Testis (tissue), 3 donors: ENCODE measurements around the gene RIOX2. TPM values are rescaled to one million over a fixed set of nuclear protein-coding genes. Genes with fewer than 3 reads are reported as not detected.
"Not testable (repeated sequence)": the region's sequence is repeated elsewhere in the genome, so short reads cannot be mapped to it uniquely, and the experiment has no call there.

Experiments
- DNase-seq: peaks from one replicate; pipeline ENCODE4 v3.0.0-alpha.2; 2019
- H3K27ac ChIP-seq, 2 donors: fragments of 200-600 bp; sonication (generic); one replicate each; pipeline ENCODE4 v1.5.1; 2019
- H3K27me3 ChIP-seq: fragments of 200-600 bp; sonication (generic); one replicate; pipeline ENCODE4 v1.5.1; 2019
- H3K36me3 ChIP-seq: fragments of 200-600 bp; sonication (generic); one replicate; pipeline ENCODE4 v1.5.1; 2017; ENCODE audit warnings: low read depth; ENCODE audit errors: missing control alignments
- H3K4me1 ChIP-seq: fragments of 200-600 bp; sonication (generic); one replicate; pipeline ENCODE4 v1.5.1; 2019
- H3K4me3 ChIP-seq, 2 donors: fragments of 200-600 bp; sonication (generic); one replicate each; pipeline ENCODE4 v1.5.1; 2017 to 2019
- H3K9me3 ChIP-seq: fragments of 200-600 bp; sonication (generic); one replicate; pipeline ENCODE4 v1.5.1; 2017
- POLR2A ChIP-seq: fragments of 450-650 bp; IDR thresholded peaks from one replicate; pipeline ENCODE4 v1.6.1; 2017; ENCODE audit warnings: antibody characterized with exemption, mild to moderate bottlenecking, moderate library complexity
- WGBS, 2 donors: methylation state at CpG; one replicate each; pipeline ENCODE4 v1.1.5; 2018; 5-methylcytosine and 5-hydroxymethylcytosine counted together
- intact Hi-C: fragments of 100-400 bp; cut with DNase I; formaldehyde crosslinking; loops from one replicate; pipeline ENCODE4 v1.15.1; 2023; ENCODE audit warnings: low total_unique reads
- polyA plus RNA-seq: library from polyadenylated mRNA; stranded (reverse); fragments of 350-450 nt; fragmentation: Illumina TruSeq; extraction: RNeasy Lipid Tissue Mini Kit (QIAGEN cat#74804); gene quantifications from one replicate; pipeline ENCODE4 v1.2.3, GENCODE V29; 2014; ENCODE audit warnings: low read depth, low replicate concordance; ENCODE audit not compliant: insufficient read depth
- total RNA-seq, 2 donors: library from RNA; depleted of rRNA; stranded (reverse); fragments of >200 nt; gene quantifications; one replicate each; pipeline ENCODE4 v1.2.3, GENCODE V29; 2016
- TF ChIP-seq, protein P1 (sequence below), 3 experiments: fragments of 450-650 bp in 2 of 3; fragments of 200-600 bp in 1 of 3; sonication (generic) in 1 of 3; IDR thresholded peaks; one replicate each; pipeline ENCODE4 v1.5.1; 2016 to 2019; ENCODE audit warnings: antibody characterized with exemption in 3 of 3, mild to moderate bottlenecking in 2 of 3, moderate library complexity in 1 of 3

RIOX2 gene
- total and polyA plus RNA-seq, 3 donors from 2014 or later: 14.0 to 22.5 (median 16.3) TPM

GRCh38 chr3:97911459-97911858 lies 60.8 kb downstream of the RIOX2 start:
- Histone ChIP-seq H3K27ac (no peak overlapping the region), H3K4me1 (no peaks in the 10 kb centered on the region), H3K27me3 (no peaks in the 10 kb centered on the region), H3K36me3 (no peaks in the 10 kb centered on the region), H3K9me3 (no peaks in the 10 kb centered on the region), H3K4me3 (no peak overlapping the region)
- TF ChIP-seq, protein P1, sequence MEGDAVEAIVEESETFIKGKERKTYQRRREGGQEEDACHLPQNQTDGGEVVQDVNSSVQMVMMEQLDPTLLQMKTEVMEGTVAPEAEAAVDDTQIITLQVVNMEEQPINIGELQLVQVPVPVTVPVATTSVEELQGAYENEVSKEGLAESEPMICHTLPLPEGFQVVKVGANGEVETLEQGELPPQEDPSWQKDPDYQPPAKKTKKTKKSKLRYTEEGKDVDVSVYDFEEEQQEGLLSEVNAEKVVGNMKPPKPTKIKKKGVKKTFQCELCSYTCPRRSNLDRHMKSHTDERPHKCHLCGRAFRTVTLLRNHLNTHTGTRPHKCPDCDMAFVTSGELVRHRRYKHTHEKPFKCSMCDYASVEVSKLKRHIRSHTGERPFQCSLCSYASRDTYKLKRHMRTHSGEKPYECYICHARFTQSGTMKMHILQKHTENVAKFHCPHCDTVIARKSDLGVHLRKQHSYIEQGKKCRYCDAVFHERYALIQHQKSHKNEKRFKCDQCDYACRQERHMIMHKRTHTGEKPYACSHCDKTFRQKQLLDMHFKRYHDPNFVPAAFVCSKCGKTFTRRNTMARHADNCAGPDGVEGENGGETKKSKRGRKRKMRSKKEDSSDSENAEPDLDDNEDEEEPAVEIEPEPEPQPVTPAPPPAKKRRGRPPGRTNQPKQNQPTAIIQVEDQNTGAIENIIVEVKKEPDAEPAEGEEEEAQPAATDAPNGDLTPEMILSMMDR (IDR thresholded peaks at IDR 0.05): no peak
- no peak for TF ChIP-seq POLR2A
- 68 to 75% methylated on average over 3 of the region's 3 CpGs for WGBS, 2 donors
- intact Hi-C loops: no loop called here
- DNase-seq: no peak

DNA sequence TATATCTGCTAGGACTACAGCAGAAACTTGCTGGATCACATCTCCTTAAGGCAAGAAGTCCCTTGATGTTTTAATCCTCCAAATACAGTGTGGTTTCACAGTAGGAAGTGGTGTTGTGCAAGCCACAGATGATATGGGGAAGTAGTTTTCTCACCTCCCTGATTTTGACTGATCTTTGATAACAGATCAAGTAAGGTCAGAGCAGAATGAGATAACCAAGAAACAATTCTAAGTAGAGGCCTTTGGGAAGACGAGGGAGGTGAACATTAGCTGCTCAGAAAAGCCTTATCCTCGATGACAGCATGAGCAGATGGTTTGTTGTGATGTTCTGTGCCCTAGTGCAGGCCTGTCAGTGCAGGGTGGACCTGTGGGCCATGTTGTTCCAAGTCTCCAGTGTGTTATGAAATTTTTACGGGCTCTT lies 61.3 kb downstream of the RIOX2 start:
- H3K4me1 ChIP-seq: no peaks in the 10 kb centered on the region
- intact Hi-C loops: no loop called here

DNA sequence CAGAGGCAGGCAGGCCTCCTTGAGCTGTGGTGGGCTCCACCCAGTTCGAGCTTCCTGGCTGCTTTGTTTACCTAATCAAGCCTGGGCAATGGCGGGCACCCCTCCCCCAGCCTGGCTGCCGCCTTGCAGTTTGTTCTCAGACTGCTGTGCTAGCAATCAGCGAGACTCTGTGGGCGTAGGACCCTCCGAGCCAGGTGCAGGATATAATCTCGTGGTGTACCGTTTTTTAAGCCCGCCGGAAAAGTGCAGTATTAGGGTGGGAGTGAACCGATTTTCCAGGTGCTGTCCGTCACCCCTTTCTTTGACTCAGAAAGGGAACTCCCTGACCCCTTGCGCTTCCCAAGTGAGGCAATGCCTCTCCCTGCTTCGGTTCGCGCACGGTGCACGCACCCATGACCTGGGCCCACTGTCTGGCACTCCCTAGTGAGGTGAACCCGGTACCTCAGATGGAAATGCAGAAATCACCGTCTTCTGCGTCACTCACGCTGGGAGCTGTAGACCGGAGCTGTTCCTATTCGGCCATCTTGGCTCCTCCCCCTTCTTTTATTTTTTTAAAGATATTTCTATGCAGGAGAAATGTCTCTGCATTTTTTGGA lies 61.9 kb downstream of the RIOX2 start:
- H3K4me1 ChIP-seq, H3K27ac ChIP-seq, H3K4me3 ChIP-seq, H3K9me3 ChIP-seq, H3K36me3 ChIP-seq, DNase-seq, H3K27me3 ChIP-seq, intact Hi-C loops: not testable (repeated sequence)
- 89 to 91% methylated on average over 22 to 23 of the region's 24 CpGs for WGBS, 2 donors

More for the DNA sequence above, 61.3 kb downstream of the RIOX2 start:
- DNase-seq: no peak
- no peak overlapping the region for H3K4me3 ChIP-seq
- 51 to 66% methylated on average over 3 of the region's 3 CpGs for WGBS, 2 donors
- H3K27me3 ChIP-seq: no peaks in the 10 kb centered on the region
- no peaks in the 10 kb centered on the region for H3K9me3 ChIP-seq
- no peak overlapping the region for H3K27ac ChIP-seq
- H3K36me3 ChIP-seq: no peaks in the 10 kb centered on the region
- TF ChIP-seq POLR2A: no peak
- TF ChIP-seq, protein P1 (IDR thresholded peaks at IDR 0.05): no peak

DNA sequence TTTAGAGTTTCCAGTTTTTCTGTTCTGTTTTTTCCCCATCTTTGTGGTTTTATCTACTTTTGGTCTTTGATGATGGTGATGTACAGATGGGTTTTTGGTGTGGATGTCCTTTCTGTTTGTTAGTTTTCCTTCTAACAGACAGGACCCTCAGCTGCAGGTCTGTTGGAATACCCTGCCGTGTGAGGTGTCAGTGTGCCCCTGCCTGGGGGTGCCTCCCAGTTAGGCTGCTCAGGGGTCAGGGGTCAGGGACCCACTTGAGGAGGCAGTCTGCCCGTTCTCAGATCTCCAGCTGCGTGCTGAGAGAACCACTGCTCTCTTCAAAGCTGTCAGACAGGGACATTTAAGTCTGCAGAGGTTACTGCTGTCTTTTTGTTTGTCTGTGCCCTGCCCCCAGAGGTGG lies 62.4 kb downstream of the RIOX2 start:
- H3K9me3 ChIP-seq, H3K4me3 ChIP-seq, H3K36me3 ChIP-seq, H3K27me3 ChIP-seq, H3K4me1 ChIP-seq, H3K27ac ChIP-seq, intact Hi-C loops, DNase-seq: not testable (repeated sequence)
- 50% methylated on average over 3 of the region's 3 CpGs; no CpG with 5 or more reads in 1 of the 2 donors for WGBS, 2 donors

DNA sequence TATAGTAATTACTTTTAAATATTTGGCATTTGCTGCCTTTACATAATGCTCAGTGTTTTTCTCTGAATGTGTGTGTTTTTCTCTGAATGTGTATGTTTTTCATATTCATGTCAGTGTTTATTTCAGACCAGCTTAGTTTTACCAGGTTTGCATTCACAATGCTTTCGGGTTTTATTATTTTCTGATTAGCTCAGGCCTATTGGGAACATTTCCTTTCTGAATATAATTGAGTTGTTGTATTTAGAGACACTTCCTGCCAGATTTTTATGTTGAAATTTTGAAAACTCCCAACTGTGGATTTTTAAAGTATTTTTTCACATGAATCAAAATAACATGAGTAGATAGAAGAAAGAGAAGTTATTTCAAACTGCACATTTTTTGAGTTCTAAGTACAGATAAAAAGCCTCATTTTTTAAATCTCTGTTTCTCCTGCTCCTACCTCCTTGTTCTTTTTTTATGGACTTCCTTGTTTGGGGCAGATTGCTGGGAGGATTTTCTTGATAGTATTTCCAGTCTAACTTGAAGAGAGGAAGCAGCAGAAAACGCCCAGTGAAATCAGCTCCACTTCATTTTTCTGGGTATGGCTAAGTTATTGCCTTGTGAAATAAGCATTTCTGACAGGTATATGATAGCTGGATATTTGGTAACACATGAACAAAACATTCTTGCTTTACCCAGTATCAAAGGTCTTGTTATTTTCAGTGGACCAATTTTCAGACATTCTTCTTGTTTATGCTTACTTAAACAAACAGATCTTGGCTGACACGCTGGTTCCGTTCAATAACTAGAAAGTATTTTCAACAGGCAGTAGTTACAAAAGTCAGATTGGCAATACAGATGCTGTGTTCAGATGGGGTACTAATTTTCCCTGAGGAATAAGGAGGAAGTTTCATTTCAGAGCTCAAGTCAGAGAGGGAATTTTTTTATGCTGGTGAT lies 70.7 kb downstream of the RIOX2 start:
- Histone ChIP-seq H3K4me1 (no peaks in the 10 kb centered on the region), H3K27me3 (no peaks in the 10 kb centered on the region), H3K9me3 (no peaks in the 10 kb centered on the region), H3K27ac (peak overlapping the region in 1 of 2 donors; percentile 29), H3K4me3 (no peak overlapping the region), H3K36me3 (no peaks in the 10 kb centered on the region)
- TF ChIP-seq, protein P1 (IDR thresholded peaks at IDR 0.05): no peak
- no peak for TF ChIP-seq POLR2A
- no peak for DNase-seq
- 53 to 55% methylated on average over 4 of the region's 4 CpGs for WGBS, 2 donors
- intact Hi-C loops: no loop called here
